CD4-positive, alpha-beta T cell treated with Interleukin-6 at 100 ng/mL for 8 hours (primary cell): Measurements from ENCODE around the gene TRAPPC3L.

ENCODE experiments used
- DNase-seq: peaks from one replicate; pipeline ENCODE4 v3.0.0-alpha.2; 2020; ENCODE audit warnings: mixed read lengths, low spot score

Gene TRAPPC3L

GRCh38 chr6:116545651-116546050, at the start of gene TRAPPC3L:
TSS of gene TRAPPC3L (minus strand) at chr6:116545684. CDS start at chr6:116545514, 170 bp downstream.
- DNase-seq, result no peak

DNA sequence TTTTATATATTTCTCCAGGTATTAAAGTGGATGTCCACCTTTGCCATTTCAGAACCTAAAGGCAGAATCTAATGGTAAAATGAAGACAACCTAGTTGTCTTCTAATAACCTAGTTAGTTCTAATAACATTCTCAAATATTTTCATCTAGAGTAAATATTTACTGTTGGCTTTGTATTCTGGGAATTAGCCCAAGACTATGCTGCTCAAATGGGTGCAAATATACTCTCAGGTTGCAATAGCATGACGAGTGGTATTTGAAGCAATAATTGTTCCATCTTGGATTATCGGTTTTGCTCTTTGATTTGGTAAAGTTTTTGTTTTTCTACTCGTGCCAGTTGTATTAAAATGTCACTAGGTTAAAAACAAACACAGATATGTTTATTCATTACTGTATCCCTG, 49.8 kb upstream of the TRAPPC3L start:
- no peak for DNase-seq

GRCh38 chr6:116586738-116587137, 41.3 kb upstream of the TRAPPC3L start:
- no peak for DNase-seq

DNA sequence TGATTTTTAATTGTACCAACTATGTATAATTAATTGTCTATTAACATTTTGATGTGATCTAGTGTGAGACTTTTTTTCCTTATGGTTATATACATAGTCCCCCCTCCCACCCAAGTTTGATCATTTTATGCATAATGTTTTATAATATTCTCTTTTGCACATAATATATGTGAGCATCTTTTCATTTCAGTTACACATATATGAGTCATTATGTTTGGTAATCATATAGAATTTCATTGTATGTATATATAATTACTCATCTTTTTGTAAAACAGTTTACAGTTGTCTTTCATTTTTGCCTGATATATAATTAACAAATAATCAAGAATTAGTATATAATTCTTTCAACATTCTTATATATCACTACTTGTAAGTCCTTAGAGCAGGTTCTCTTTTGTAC, 40.8 kb upstream of the TRAPPC3L start:
- no peak for DNase-seq

- no peak for DNase-seq
These were observed 34.7 kb upstream of the TRAPPC3L start for GRCh38 chr6:116580198-116580597.

GRCh38 chr6:116579143-116579542, 33.7 kb upstream of the TRAPPC3L start:
- no peak for DNase-seq

- DNase-seq, result no peak
These were observed 32.9 kb upstream of the TRAPPC3L start for GRCh38 chr6:116578335-116578734.

DNA sequence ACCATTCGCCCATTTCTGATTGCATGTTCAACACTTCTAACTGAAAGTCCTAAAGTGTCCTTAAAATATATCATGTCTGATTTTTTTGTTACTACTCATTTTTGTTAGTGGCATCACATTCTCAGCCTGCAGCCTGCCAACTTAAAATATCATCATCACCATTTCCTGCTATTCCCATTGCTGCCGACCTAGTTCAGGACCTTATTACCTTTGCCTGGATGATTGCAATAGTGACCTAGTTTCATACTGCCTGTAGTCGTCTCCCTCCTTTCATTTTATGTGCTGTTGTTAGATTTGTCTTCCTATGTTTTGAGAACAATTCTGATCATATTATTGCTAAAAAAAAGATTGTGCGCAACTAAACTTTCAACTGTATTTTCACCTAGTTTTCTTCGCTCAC, 32.0 kb upstream of the TRAPPC3L start:
- DNase-seq, result no peak

- DNase-seq, result no peak
These were observed 29.7 kb upstream of the TRAPPC3L start for GRCh38 chr6:116575227-116575626.

GRCh38 chr6:116572162-116572561, 26.7 kb upstream of the TRAPPC3L start:
- no peak for DNase-seq

- DNase-seq, result no peak
These were observed 26.2 kb upstream of the TRAPPC3L start for GRCh38 chr6:116571683-116572000.

- DNase-seq, result peak; percentile 99
These were observed 25.6 kb upstream of the TRAPPC3L start, which contains the start of gene RWDD1 for GRCh38 chr6:116570856-116571682. TSS of gene RWDD1 (plus strand) at chr6:116571504. CDS start at chr6:116571583, 79 bp downstream.

GRCh38 chr6:116568821-116569755, 23.6 kb upstream of the TRAPPC3L start:
- no peak for DNase-seq

DNA sequence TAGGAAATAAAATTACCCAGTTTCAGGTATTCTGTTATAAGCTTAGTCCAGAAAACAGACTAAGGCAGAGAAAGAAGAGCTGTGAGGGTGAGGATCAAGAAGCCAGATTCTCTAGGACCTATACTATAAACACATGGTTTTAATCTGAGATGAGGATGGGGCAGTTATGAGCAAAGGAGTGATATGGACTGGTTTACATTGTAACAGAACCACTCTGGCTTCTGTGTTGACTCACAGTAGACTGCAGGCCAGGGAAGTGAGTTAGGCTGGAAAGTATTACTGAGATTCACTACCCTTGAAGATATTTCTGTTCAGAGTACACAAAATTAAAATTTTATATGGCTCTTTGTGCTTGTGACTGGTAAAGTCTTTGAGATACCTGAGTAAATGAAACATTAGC, 22.6 kb upstream of the TRAPPC3L start:
- no peak for DNase-seq

DNA sequence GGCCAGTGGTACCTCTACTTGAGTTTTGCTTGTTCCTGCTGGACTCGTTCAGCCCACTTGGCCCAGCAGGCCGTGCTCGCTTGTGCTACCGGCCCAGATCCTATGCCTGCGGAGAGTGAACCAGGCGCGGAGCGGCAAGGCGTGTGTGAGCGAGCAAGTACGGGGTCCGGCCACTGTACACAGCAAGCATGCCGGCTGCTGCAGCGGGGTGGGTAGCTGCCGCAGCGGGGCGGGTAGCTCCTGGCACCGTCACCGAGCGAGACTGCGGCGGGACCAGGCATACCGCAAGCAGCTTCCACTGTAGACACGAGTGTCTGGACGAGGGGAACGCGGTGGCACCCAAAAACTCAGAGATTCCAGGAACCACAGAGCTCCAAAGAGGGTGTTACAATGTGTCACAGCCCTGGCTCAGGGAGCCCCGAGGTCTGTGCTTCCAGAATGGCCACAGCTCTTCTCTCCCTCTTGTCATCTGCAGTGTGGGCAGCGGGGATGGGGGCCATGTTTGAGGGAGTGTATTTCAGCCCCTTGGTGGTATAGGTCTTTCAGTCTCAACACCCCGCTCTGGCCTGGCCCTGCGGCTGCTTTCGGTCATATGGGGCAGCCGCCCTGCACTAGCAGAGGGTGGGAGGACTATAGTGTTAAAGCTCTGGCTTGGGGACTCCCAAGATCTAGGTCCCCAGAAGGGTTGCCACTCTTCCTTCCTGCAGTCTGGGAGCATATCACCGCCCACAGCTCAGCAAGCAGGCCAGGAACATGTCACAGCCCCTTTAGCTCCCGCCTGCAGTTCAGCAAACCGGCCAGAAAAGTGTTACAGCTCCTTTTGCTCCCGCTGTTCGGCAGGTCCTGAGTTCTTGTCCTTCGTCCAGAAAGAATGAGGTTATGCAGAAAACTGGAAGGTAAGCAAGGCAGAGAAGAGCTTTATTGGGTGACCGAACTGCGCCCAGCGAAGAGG, 19.7 kb upstream of the TRAPPC3L start:
- no peak for DNase-seq

- no peak for DNase-seq
These were observed 18.8 kb upstream of the TRAPPC3L start for GRCh38 chr6:116564311-116564710.

DNA sequence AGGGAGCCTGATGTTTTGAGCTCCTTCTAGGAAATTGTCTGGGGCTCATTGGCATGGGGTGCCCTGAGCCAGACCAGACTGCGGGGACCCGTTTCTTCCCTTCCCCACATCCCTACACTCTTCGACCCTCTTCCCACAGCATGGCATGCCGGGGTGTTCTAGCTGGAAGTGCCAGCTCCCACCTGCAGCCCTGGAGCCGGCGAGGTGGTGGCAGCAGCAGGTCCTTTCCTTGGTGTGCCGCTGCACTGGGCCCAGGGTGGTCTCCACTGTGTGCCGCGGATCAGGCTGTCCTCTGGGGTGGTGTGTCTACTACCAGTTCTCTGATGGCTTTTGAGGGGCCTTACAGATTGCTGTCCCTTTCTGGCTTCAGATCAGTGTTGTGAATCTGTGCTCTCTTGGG, 18.3 kb upstream of the TRAPPC3L start:
- no peak for DNase-seq

GRCh38 chr6:116562614-116563013, 17.1 kb upstream of the TRAPPC3L start:
- no peak for DNase-seq

DNA sequence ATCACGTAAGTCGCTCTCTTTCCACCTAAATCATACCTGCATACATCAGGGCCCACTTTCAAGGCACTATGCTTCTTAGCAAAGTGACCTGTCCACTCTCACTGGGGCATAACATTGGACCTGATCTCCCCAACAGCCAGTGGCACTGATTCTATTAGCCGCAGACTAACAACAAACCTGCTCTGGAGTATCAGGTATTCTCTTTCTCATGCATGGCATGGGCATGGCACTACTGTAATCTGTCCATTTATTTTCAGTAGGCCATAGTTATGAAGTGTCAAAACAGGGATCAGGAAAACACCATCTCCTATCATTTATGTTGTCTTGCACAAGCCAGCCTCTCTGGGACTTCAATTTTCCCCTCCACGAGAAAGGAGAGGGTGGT, 16.5 kb upstream of the TRAPPC3L start:
- DNase-seq, result no peak

GRCh38 chr6:116561377-116562018, 16.0 kb upstream of the TRAPPC3L start:
- peak; percentile 55 for DNase-seq

- no peak for DNase-seq
These were observed 14.6 kb upstream of the TRAPPC3L start for GRCh38 chr6:116560130-116560529.
